Caco-2 (cell line): Measurements from ENCODE around the gene MYRF. TPM values are rescaled to one million over a fixed set of nuclear protein-coding genes. Genes with fewer than 3 reads are reported as not detected.

Source experiments
- BruUV-seq: library from RNA; stranded (reverse); fragments of 400-500 nt; replicated peaks from 2 replicates; lab custom pipeline; 2021; lab: Mats Ljungman, UMichigan
- CTCF ChIA-PET: fragments of 300-600 bp; sonication (Branson Sonifier 250); formaldehyde crosslinking; loops from one replicate; lab custom pipeline; 2022; ENCODE audit warnings: antibody characterized with exemption; lab: Charles Lee
- POLR2A ChIA-PET: fragments of 300-600 bp; sonication (Branson Sonifier 250); formaldehyde crosslinking; loops from one replicate; lab custom pipeline; 2022; ENCODE audit warnings: antibody characterized with exemption; lab: Charles Lee
- DNase-seq, 2 experiments: peaks; one replicate each; pipeline versions ENCODE4 v3.0.0 to v3.0.0-alpha.2; 2020 to 2022
- H3K27me3 ChIP-seq: replicated peaks from 2 replicates; pipeline ENCODE4 v1.6.0; 2011; ENCODE audit warnings: low read length; ENCODE audit not compliant: control insufficient read depth, insufficient read depth
- H3K36me3 ChIP-seq: 2 replicates; pipeline ENCODE4 v1.5.1; 2011; ENCODE audit warnings: low read length; ENCODE audit not compliant: control insufficient read depth, insufficient read depth
- H3K4me1 ChIP-seq: fragments of 250-450 bp; sonication (Bioruptor Pico); 2 replicates; pipeline ENCODE4 v1.5.1; 2020; ENCODE audit warnings: mild to moderate bottlenecking
- H3K4me3 ChIP-seq: 2 replicates; pipeline ENCODE4 v1.5.1; 2011; ENCODE audit warnings: low read depth, mild to moderate bottlenecking, control low read depth, low read length
- H3K9me3 ChIP-seq: fragments of 250-450 bp; sonication (Bioruptor Pico); 2 replicates; pipeline ENCODE4 v1.5.1; 2020; ENCODE audit warnings: mild to moderate bottlenecking, moderate library complexity
- H3K27ac Mint-ChIP-seq: one replicate; pipeline ENCODE4 v1.8.0; 2022; ENCODE audit warnings: mixed read lengths; ENCODE audit not compliant: unreplicated experiment
- H3K27me3 Mint-ChIP-seq: one replicate; pipeline ENCODE4 v1.8.0; 2022; ENCODE audit warnings: mixed read lengths; ENCODE audit not compliant: insufficient read depth, unreplicated experiment
- H3K36me3 Mint-ChIP-seq: one replicate; pipeline ENCODE4 v1.8.0; 2022; ENCODE audit warnings: mild to moderate bottlenecking, mixed read lengths; ENCODE audit not compliant: insufficient read depth, unreplicated experiment
- H3K4me1 Mint-ChIP-seq: one replicate; pipeline ENCODE4 v1.8.0; 2022; ENCODE audit warnings: low read depth, mixed read lengths; ENCODE audit not compliant: unreplicated experiment
- H3K4me3 Mint-ChIP-seq: one replicate; pipeline ENCODE4 v1.8.0; 2022; ENCODE audit warnings: mild to moderate bottlenecking, moderate library complexity, mixed read lengths; ENCODE audit not compliant: unreplicated experiment
- H3K9me3 Mint-ChIP-seq: one replicate; pipeline ENCODE4 v1.8.0; 2022; ENCODE audit warnings: mixed read lengths; ENCODE audit not compliant: unreplicated experiment
- CTCF ChIP-seq, 2 experiments: fragments of 200-600 bp in 1 of 2; IDR thresholded peaks; 1 replicate in 1 of 2; 2 replicates in 1 of 2; pipeline versions ENCODE4 v1.5.1 to v1.8.0; 2011 to 2022; ENCODE audit warnings: antibody characterized with exemption in 1 of 2, control low read depth in 1 of 2, inconsistent platforms in 1 of 2, low read depth in 1 of 2, low read length in 1 of 2, mild to moderate bottlenecking in 1 of 2, moderate library complexity in 1 of 2; ENCODE audit not compliant: insufficient read depth in 1 of 2, severe bottlenecking in 1 of 2, unreplicated experiment in 1 of 2
- intact Hi-C: fragments of 100-400 bp; cut with micrococcal nuclease; formaldehyde crosslinking; loops from one replicate; pipeline ENCODE4 v1.10.0; 2022; ENCODE audit not compliant: unreplicated experiment
- total RNA-seq: library from RNA; stranded (reverse); gene quantifications from 2 replicates; pipeline ENCODE4 v1.2.3, GENCODE V29; 2022

Gene MYRF
- total RNA-seq, 1 experiment from 2014 or later, result 169 TPM

- Histone ChIP-seq H3K4me1 (no peaks in the 10 kb centered on the region), H3K36me3 (peaks cover 4% of the 10 kb centered on the region), H3K4me3 (no peak overlapping the region), H3K9me3 (no peaks in the 10 kb centered on the region), H3K27me3 (no peaks in the 10 kb centered on the region)
- no peak overlapping the region for H3K4me3 Mint-ChIP-seq
- no peaks in the 10 kb centered on the region for H3K9me3 Mint-ChIP-seq
- intact Hi-C loops, result no loop called here
- ChIA-PET CTCF (interaction anchor here (0.6 to 1.4 kb wide), 3 partner anchors 13 to 128 kb away, joined by 3 to 5 read pairs (median 3); no protein-coding TSS in a partner anchor), POLR2A (interaction anchor here (0.5 to 1.2 kb wide), 3 partner anchors 9 to 1061 kb away, joined by 3 to 5 read pairs (median 4); no protein-coding TSS in a partner anchor)
- BruUV-seq, result no TSS peak
- peak overlapping the region; percentile 9 for H3K27ac Mint-ChIP-seq
- H3K27me3 Mint-ChIP-seq, result no peaks in the 10 kb centered on the region
- TF ChIP-seq CTCF (IDR thresholded peaks at IDR 0.05; ENCODE audit: insufficient read depth in 1 of 2, low read depth in 1 of 2, low read length in 1 of 2, severe bottlenecking in 1 of 2, unreplicated experiment in 1 of 2), result no peak
- H3K36me3 Mint-ChIP-seq, result peaks cover 85% of the 10 kb centered on the region
- DNase-seq, result no peak
- H3K4me1 Mint-ChIP-seq, result no peaks in the 10 kb centered on the region
Observed at GRCh38 chr11:61782299-61782698, 29.9 kb downstream of the MYRF start.

- BruUV-seq, result no TSS peak
- no peaks in the 10 kb centered on the region for H3K9me3 Mint-ChIP-seq
- H3K27ac Mint-ChIP-seq, result peak overlapping the region; percentile 9
- no peaks in the 10 kb centered on the region for H3K27me3 Mint-ChIP-seq
- TF ChIP-seq CTCF (IDR thresholded peaks at IDR 0.05; ENCODE audit: insufficient read depth in 1 of 2, low read depth in 1 of 2, low read length in 1 of 2, severe bottlenecking in 1 of 2, unreplicated experiment in 1 of 2), result no peak
- Histone ChIP-seq H3K36me3 (peaks cover 4% of the 10 kb centered on the region), H3K27me3 (no peaks in the 10 kb centered on the region), H3K4me3 (no peak overlapping the region), H3K9me3 (no peaks in the 10 kb centered on the region), H3K4me1 (no peaks in the 10 kb centered on the region)
- no peak overlapping the region for H3K4me3 Mint-ChIP-seq
- CTCF ChIA-PET, result interaction anchor here (0.6 to 1.4 kb wide), 3 partner anchors 13 to 127 kb away, joined by 3 to 5 read pairs (median 3); no protein-coding TSS in a partner anchor
- peaks cover 3% of the 10 kb centered on the region for H3K4me1 Mint-ChIP-seq
- no peak for DNase-seq
- peaks cover 87% of the 10 kb centered on the region for H3K36me3 Mint-ChIP-seq
- POLR2A ChIA-PET, result interaction anchor here (1.2 kb wide), 1 partner anchor 9 kb away, joined by 5 read pairs; no protein-coding TSS in a partner anchor
- intact Hi-C loops, result no loop called here
Observed at GRCh38 chr11:61782841-61783240, 30.4 kb downstream of the MYRF start.

GRCh38 chr11:61783717-61784505 is 31.5 kb downstream of the MYRF start:
- Histone ChIP-seq H3K9me3 (no peaks in the 10 kb centered on the region), H3K36me3 (peaks cover 3% of the 10 kb centered on the region), H3K27me3 (no peaks in the 10 kb centered on the region), H3K4me1 (no peaks in the 10 kb centered on the region), H3K4me3 (no peak overlapping the region)
- H3K27me3 Mint-ChIP-seq, result no peaks in the 10 kb centered on the region
- peak overlapping the region; percentile 28 for H3K27ac Mint-ChIP-seq
- H3K36me3 Mint-ChIP-seq, result peaks cover 88% of the 10 kb centered on the region
- intact Hi-C loops, result no loop called here
- no peak overlapping the region for H3K4me3 Mint-ChIP-seq
- TF ChIP-seq CTCF (IDR thresholded peaks at IDR 0.05; ENCODE audit: insufficient read depth in 1 of 2, low read depth in 1 of 2, low read length in 1 of 2, severe bottlenecking in 1 of 2, unreplicated experiment in 1 of 2), result no peak
- CTCF ChIA-PET, result interaction anchor here (1.7 kb wide), 1 partner anchor 37 kb away, joined by 5 read pairs; no protein-coding TSS in a partner anchor
- no peaks in the 10 kb centered on the region for H3K9me3 Mint-ChIP-seq
- POLR2A ChIA-PET, result interaction anchor here (1.0 kb wide), 1 partner anchor 9 kb away, joined by 3 read pairs; the partner anchor contains the start of gene FEN1
- no TSS peak for BruUV-seq
- peaks cover 8% of the 10 kb centered on the region for H3K4me1 Mint-ChIP-seq
- no peak for DNase-seq
